Keratinocyte (primary cell): ENCODE data around the gene FURIN. TPM values are rescaled to one million over a fixed set of nuclear protein-coding genes. Genes with fewer than 3 reads are reported as not detected.

ENCODE experiments used
- DNase-seq: peaks from one replicate; pipeline ENCODE4 v3.0.0-alpha.2; 2011; ENCODE audit warnings: low read depth, missing footprints, low spot score
- FAIRE-seq: peaks from 2 replicates; lab custom pipeline; 2011; peaks lifted over from hg19 to GRCh38; lab: Jason Lieb, UNC
- H2AFZ ChIP-seq: 2 replicates; pipeline ENCODE4 v1.6.0; 2012; ENCODE audit warnings: low read length, control low read depth, inconsistent platforms; ENCODE audit not compliant: control insufficient read depth
- H3K27ac ChIP-seq: 2 replicates; pipeline ENCODE4 v1.5.1; 2011; ENCODE audit warnings: low read length; ENCODE audit not compliant: control insufficient read depth, insufficient read depth
- H3K27me3 ChIP-seq: 3 replicates; pipeline ENCODE4 v1.6.0; 2011; ENCODE audit warnings: low read length; ENCODE audit not compliant: control insufficient read depth, insufficient read depth; ENCODE audit errors: extremely low read depth
- H3K36me3 ChIP-seq, 2 experiments: 2 replicates in 1 of 2; 3 replicates in 1 of 2; pipeline ENCODE4 v1.5.1; 2011; ENCODE audit warnings: low read length in 2 of 2, mild to moderate bottlenecking in 1 of 2; ENCODE audit not compliant: control insufficient read depth in 2 of 2, insufficient read depth in 2 of 2; ENCODE audit errors: extremely low read depth in 1 of 2
- H3K4me1 ChIP-seq: 3 replicates; pipeline ENCODE4 v1.5.1; 2011; ENCODE audit warnings: low read length; ENCODE audit not compliant: control insufficient read depth, insufficient read depth; ENCODE audit errors: extremely low read depth
- H3K4me2 ChIP-seq: 3 replicates; pipeline ENCODE4 v1.6.0; 2011; ENCODE audit warnings: low read depth, low read length; ENCODE audit not compliant: control insufficient read depth, insufficient read depth; ENCODE audit errors: extremely low read depth
- H3K4me3 ChIP-seq, 3 experiments: fragments of 200-600 bp in 1 of 3; sonication (generic) in 1 of 3; 2 replicates in 2 of 3; 3 replicates in 1 of 3; pipeline ENCODE4 v1.5.1; 2011 to 2016; ENCODE audit warnings: low read length in 3 of 3, mild to moderate bottlenecking in 3 of 3, control low read depth in 2 of 3, inconsistent platforms in 1 of 3, low read depth in 1 of 3, mixed read lengths in 1 of 3, mixed run types in 1 of 3, moderate library complexity in 1 of 3; ENCODE audit not compliant: control insufficient read depth in 2 of 3, insufficient read depth in 2 of 3; ENCODE audit errors: extremely low read depth in 1 of 3
- H3K79me2 ChIP-seq: 2 replicates; pipeline ENCODE4 v1.6.0; 2012; ENCODE audit warnings: low read length; ENCODE audit not compliant: control insufficient read depth, insufficient read depth
- H3K9ac ChIP-seq: 3 replicates; pipeline ENCODE4 v1.6.0; 2011; ENCODE audit warnings: low read length; ENCODE audit not compliant: control insufficient read depth, insufficient read depth; ENCODE audit errors: extremely low read depth
- H3K9me1 ChIP-seq: 3 replicates; pipeline ENCODE4 v1.6.0; 2011; ENCODE audit warnings: low read length; ENCODE audit not compliant: control insufficient read depth, insufficient read depth; ENCODE audit errors: extremely low read depth
- H3K9me3 ChIP-seq: 2 replicates; pipeline ENCODE4 v1.5.1; 2012; ENCODE audit warnings: low read depth, low read length; ENCODE audit not compliant: control insufficient read depth
- H4K20me1 ChIP-seq: 3 replicates; pipeline ENCODE4 v1.6.0; 2011; ENCODE audit warnings: low read length; ENCODE audit not compliant: control insufficient read depth, insufficient read depth; ENCODE audit errors: extremely low read depth
- EZH2 ChIP-seq: IDR thresholded peaks from one replicate; pipeline ENCODE4 v1.6.1; 2012; ENCODE audit warnings: inconsistent platforms, mild to moderate bottlenecking, low read length, moderate library complexity
- dilution Hi-C: fragments of 300-500 bp; cut with MboI; formaldehyde crosslinking; loops from one replicate; pipeline ENCODE4 v1.7.0; 2020; ENCODE audit warnings: low sequenced_read_pairs; ENCODE audit not compliant: extremely low pct_ligation_motif_present
- polyA plus RNA-seq, 5 experiments: library from polyadenylated mRNA; depleted of rRNA in 3 of 5; stranded (reverse) in 3 of 5; stranded (forward) in 1 of 5; unstranded in 1 of 5; fragments of >200 nt; gene quantifications; 1 replicate in 1 of 5; 2 replicates in 3 of 5; 3 replicates in 1 of 5; pipeline versions ENCODE4 v1.2.1 to v1.2.3, GENCODE V29; 2011 to 2012; ENCODE audit warnings: missing spikeins in 2 of 5, low read depth in 1 of 5, low replicate concordance in 1 of 5
- TF ChIP-seq, protein P1 (sequence below), 3 experiments: IDR thresholded peaks in 1 of 3; conservative IDR thresholded peaks in 1 of 3; optimal IDR thresholded peaks in 1 of 3; 2 replicates in 2 of 3; 3 replicates in 1 of 3; pipeline versions ENCODE3 to v1.5.1; 2011; ENCODE audit warnings: low read length in 3 of 3, mild to moderate bottlenecking in 3 of 3, moderate library complexity in 2 of 3, control low read depth in 1 of 3, inconsistent platforms in 1 of 3; ENCODE audit not compliant: insufficient read depth in 2 of 3; ENCODE audit errors: extremely low read depth in 1 of 3

Gene FURIN
- polyA plus RNA-seq, 1 donor (not counting 4 experiments of a cell fraction or from before 2014, with no cell fraction given): 22.8 TPM

DNA sequence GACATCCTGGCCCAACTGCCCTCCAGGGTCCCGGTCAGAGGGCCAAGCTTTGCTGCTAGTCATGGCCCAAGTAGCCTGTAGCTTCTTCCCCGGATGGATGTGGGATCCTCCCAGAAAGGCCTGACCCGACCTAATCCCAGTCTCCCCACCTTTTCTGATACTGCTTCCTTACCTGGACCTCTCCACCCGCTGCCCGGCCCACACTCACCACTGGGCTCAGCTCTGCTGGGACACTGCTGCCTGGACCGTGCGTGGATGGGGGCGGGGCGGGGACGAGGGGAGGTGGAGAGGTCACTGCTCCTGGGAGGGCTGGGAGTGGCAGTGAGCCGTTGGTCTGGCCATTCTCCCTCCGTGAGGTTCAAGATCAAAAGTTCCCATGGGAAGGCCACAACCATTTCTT, 40.3 kb upstream of the FURIN start:
- FAIRE-seq (no peak), DNase-seq (no peak)
- Histone ChIP-seq H3K4me3 (no peak overlapping the region), H3K27ac (no peak overlapping the region), H3K27me3 (peaks cover 4% of the 10 kb centered on the region), H4K20me1 (no peaks in the 10 kb centered on the region), H3K36me3 (no peaks in the 10 kb centered on the region), H3K4me2 (no peak overlapping the region), H3K4me1 (no peaks in the 10 kb centered on the region), H2AFZ (no peak overlapping the region), H3K9ac (no peak overlapping the region), H3K9me1 (no peaks in the 10 kb centered on the region), H3K79me2 (no peaks in the 10 kb centered on the region), H3K9me3 (no peaks in the 10 kb centered on the region)
- dilution Hi-C loops: no loop called here
- TF ChIP-seq, protein P1, sequence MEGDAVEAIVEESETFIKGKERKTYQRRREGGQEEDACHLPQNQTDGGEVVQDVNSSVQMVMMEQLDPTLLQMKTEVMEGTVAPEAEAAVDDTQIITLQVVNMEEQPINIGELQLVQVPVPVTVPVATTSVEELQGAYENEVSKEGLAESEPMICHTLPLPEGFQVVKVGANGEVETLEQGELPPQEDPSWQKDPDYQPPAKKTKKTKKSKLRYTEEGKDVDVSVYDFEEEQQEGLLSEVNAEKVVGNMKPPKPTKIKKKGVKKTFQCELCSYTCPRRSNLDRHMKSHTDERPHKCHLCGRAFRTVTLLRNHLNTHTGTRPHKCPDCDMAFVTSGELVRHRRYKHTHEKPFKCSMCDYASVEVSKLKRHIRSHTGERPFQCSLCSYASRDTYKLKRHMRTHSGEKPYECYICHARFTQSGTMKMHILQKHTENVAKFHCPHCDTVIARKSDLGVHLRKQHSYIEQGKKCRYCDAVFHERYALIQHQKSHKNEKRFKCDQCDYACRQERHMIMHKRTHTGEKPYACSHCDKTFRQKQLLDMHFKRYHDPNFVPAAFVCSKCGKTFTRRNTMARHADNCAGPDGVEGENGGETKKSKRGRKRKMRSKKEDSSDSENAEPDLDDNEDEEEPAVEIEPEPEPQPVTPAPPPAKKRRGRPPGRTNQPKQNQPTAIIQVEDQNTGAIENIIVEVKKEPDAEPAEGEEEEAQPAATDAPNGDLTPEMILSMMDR (optimal IDR thresholded peaks at IDR 0.05 in 1 of 3, IDR thresholded peaks at IDR 0.05 in 1 of 3, conservative IDR thresholded peaks at IDR 0.05 in 1 of 3; ENCODE audit: extremely low read depth in 1 of 3, insufficient read depth in 2 of 3, low read length in 3 of 3): no peak
- no peak for TF ChIP-seq EZH2

DNA sequence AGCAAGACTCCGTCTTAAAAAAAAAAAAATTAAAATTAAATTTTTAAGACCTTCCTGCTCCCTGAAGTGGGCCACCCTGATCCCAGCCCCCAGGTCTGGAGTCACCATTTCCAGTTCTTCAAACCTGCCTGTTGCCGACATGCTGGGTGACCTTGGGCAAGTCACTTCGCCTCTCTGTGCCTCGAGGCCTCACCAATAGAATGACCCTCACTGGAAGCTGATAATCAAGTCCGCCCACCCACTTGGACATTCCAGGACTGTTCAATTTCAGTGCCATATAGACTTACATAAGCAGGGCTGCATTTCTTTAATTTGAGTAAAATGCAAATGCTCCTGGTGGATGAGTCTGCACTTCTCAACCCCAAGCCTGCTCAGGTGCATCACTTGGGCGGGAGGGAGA, 39.3 kb upstream of the FURIN start:
- H3K9me3 ChIP-seq: no peaks in the 10 kb centered on the region
- no peaks in the 10 kb centered on the region for H4K20me1 ChIP-seq
- dilution Hi-C loops: no loop called here
- no peak overlapping the region for H3K27ac ChIP-seq
- H2AFZ ChIP-seq: no peak overlapping the region
- TF ChIP-seq, protein P1 (optimal IDR thresholded peaks at IDR 0.05 in 1 of 3, IDR thresholded peaks at IDR 0.05 in 1 of 3, conservative IDR thresholded peaks at IDR 0.05 in 1 of 3; ENCODE audit: extremely low read depth in 1 of 3, insufficient read depth in 2 of 3, low read length in 3 of 3): no peak
- no peak for TF ChIP-seq EZH2
- H3K4me2 ChIP-seq: no peak overlapping the region
- DNase-seq (no peak), FAIRE-seq (no peak)
- peaks cover 4% of the 10 kb centered on the region for H3K27me3 ChIP-seq
- no peaks in the 10 kb centered on the region for H3K36me3 ChIP-seq
- H3K9me1 ChIP-seq: no peaks in the 10 kb centered on the region
- no peaks in the 10 kb centered on the region for H3K79me2 ChIP-seq
- H3K4me1 ChIP-seq: no peaks in the 10 kb centered on the region
- H3K9ac ChIP-seq: no peak overlapping the region
- H3K4me3 ChIP-seq: no peak overlapping the region
